Sigmoid colon (tissue), 4 donors: Measurements from ENCODE around the gene ETV3L.

Source experiments
- CTCF ChIP-seq, 4 experiments: fragments of 450-650 bp in 3 of 4; fragments of 200-600 bp in 1 of 4; IDR thresholded peaks; one replicate each; pipeline ENCODE4 v1.5.1; 2016 to 2019; ENCODE audit warnings: antibody characterized with exemption in 4 of 4, mild to moderate bottlenecking in 3 of 4, moderate library complexity in 2 of 4
- EP300 ChIP-seq, 4 donors: sonication (generic); formaldehyde crosslinking; IDR thresholded peaks; one replicate each; pipeline ENCODE4 v1.6.1; 2017; ENCODE audit warnings: antibody characterized with exemption in 4 of 4
- POLR2A ChIP-seq, 2 donors: fragments of 450-650 bp; IDR thresholded peaks; one replicate each; pipeline ENCODE4 v1.6.1; 2016; ENCODE audit warnings: antibody characterized with exemption in 2 of 2, mild to moderate bottlenecking in 2 of 2, moderate library complexity in 2 of 2

- TF ChIP-seq EP300 (IDR thresholded peaks at IDR 0.05), result no peak
- TF ChIP-seq CTCF (IDR thresholded peaks at IDR 0.05), result no peak
- no peak for TF ChIP-seq POLR2A (IDR thresholded peaks at IDR 0.05)
Measured at GRCh38 chr1:157090771-157091170, 8.8 kb downstream of the ETV3L start.
